Measurements from ENCODE around the gene RNF227. TPM values are rescaled to one million over a fixed set of nuclear protein-coding genes. Genes with fewer than 3 reads are reported as not detected.
"Not testable (repeated sequence)": the region's sequence is repeated elsewhere in the genome, so short reads cannot be mapped to it uniquely, and the experiment has no call there.

Gene RNF227
- total RNA-seq (2014; rRNA removed; shearing (Covaris generic); ENCODE audit: low replicate concordance) = 2.0 and 2.6 TPM in 2 replicates

DNA sequence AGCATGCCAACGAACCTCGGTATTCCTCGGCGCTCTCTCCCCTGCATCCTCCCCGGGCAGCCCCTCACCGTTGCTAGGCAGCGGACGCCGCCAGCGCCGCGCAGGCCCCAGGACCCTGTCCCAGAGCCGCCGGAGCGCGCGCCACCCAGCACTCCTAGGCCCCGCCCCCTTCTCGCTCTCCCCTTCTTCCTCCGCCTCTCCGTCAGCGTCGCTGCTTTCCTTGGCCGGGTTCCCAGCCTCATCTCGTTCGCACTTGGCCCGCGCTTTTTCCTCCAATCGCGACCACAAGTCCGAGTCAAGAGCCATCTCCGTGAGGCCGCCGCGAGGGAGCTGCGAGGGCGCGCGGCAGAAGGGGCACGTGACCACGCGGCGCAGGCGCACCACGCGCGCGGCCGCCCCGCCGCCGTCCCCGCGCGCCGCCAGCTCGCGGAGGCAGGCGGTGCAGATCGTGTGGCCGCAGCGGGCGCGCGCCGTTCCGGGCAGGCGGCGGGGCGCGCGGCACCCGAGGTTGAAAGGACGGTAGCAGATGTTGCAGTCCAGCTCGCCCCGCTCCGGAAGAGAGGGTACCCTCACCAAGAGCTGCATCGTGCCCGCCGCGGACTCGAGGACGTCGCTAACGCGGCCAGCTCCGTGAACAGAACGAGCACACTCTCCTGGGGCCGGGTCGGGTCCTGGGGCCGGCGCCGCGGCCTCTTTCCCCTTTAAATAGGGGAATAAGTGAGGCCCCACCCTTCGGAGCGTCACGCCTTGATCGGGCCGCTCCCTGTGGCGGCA is at the start of gene RNF227:
Gene RNF227, minus strand, starts transcription at position 679 of the 774 bp plus-strand sequence. Its CDS starts 94 bp downstream, at position 585.
- DNase-seq (ENCODE audit: low read depth) = peak; percentile 97
- in situ Hi-C loops (cut with HindIII; ENCODE audit: low pct_unique_long_range_greater_than_20kb, low sequenced_read_pairs) = no loop called here

DNA sequence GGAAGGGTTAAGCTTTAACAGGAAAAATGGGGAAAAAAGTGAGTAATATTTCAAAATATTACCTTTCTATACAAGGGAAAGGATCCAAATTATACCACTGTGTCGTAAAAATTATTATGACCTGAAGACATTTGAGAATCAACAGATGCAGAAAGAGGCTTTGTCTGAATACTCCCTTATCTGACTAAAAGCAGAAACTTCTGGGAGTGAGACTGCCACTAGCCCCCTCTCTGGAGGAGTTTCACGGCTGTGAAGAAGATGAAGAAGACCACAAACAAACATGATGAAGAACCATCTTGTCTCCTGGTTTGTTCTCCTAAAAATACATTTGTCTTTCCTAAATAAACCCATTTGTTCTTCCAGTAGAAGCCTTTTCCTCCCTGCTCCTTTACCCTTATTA is 45.3 kb upstream of the RNF227 start:
- in situ Hi-C loops (cut with HindIII; ENCODE audit: low pct_unique_long_range_greater_than_20kb, low sequenced_read_pairs) = no loop called here

DNA sequence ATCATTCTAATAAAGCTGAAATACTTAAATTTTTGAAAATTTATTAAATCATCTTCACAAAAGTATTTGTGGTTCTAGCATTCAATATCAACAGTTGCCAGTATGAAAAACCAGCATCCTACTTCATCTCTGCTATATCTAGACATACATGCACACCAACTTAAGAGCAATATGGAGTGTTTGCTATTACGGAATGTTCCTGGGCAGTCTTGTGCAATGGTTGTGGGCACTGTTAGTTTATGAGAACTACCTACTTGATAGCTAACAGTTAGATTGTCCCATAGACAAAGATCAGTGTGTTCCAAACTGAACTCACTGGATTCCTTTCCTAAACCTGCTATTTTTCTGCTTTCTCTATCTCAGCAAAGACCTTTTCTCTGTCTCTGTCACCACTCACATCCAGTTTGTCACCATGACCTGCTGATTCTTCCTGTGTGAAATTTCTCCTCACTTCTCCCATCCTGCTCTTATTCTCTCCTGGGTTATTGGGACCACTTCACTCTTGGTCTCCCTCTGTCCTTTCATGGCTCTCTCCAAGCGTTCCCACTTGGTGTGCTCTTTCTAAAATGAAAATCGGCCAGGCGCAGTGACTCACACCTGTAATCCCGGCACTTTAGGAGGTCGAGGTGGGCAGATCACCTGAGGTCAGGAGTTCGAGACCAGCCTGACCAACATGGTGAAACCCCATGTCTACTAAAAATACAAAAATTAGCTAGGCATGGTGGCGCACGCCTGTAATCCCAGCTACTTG is 43.6 kb upstream of the RNF227 start:
- in situ Hi-C loops (cut with HindIII; ENCODE audit: low pct_unique_long_range_greater_than_20kb, low sequenced_read_pairs) = no loop called here
- DNase-seq (ENCODE audit: low read depth) = no peak

More for the DNA sequence above, 45.3 kb upstream of the RNF227 start:
- no peak for DNase-seq (ENCODE audit: low read depth)

DNA sequence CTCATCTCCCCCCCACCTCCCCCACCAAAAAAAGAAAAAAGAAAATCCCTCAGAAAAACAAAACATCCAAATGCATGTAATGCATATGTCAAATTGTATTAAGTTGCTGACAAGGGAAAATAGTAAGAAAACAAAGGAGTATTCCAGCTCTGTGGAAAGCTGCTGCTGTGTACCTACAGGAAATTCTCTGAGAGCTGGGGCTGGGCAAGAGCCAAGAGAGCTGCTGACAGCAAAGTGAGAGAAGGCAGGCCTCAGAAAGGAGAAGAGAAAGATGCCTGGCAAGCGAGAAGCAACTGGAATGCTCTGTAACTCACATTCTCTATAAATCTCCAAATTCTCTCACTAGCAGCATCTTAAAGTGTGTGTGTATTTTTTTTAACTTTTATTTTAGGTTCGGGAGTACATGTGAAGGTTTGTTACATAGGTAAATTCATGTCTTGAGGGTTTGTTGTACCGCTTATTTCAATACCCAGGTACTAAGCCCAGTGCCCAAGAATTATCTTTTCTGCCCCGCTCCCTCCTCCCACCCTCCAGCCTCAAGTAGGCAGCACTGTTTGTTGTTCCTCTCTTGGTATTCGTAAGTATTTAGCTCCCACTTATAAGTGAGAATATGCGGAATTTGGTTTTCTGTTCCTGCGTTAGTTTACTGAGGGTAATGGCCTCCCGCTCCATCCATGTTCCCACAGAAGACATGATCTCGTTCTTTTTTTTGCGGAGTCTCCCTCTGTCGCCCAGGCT is 40.3 kb upstream of the RNF227 start:
- in situ Hi-C loops (cut with HindIII; ENCODE audit: low pct_unique_long_range_greater_than_20kb, low sequenced_read_pairs) = no loop called here
- no peak for DNase-seq (ENCODE audit: low read depth)

DNA sequence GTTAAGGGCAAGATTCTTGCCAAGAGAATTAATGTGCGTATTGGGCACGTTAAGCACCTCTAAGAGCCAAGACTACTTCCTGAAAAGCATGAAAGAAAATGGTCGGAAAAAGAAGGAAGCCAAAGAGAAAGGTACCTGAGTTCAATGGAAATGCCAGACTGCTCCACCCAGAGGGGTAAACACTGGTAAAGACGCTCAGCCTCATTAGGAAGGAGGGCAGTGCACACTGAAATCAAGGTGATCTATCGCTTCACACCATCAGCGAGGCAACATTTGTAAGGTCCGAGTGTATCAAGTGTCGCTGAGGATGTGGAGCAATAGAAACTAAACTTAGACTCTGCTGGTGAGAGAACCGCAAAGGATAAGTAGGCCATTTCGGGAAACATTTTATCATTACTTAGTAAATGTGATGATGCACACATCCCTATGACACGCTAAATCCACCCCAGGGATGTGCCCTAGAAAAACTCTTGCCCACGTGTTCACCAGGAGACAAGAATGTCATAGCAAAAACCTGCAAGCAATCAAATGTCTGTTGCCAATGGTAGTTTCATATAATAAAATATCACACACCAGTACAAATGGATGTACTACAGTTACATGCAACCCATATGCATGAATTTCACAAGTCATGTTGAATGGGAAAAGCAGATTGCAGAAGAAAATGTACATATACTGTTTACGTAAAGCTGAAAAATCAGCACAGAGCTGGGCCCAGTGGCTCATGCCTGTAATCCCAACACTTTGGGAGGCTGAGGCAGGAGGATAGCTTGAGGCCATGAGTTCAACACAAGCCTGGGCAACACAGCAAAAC is 39.5 kb upstream of the RNF227 start:
- in situ Hi-C loops (cut with HindIII; ENCODE audit: low pct_unique_long_range_greater_than_20kb, low sequenced_read_pairs) = no loop called here
- DNase-seq (ENCODE audit: low read depth) = no peak

DNA sequence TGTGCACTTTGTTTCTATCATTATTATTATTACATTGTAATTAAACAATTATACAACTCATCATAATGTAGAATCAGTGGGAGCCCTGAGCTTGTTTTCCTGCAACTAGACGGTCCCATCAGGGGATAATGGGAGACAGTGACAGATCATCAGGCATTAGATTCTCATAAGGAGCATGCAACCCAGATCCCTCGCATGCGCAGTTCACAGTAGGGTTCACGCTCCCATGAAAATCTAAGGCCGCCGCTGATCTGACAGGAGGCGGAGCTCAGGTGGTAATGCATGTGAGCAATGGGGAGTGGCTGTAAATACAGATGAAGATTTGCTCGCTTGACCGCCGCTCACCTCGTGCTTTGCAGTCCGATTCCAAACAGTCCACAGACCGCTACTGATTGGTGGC is 37.2 kb upstream of the RNF227 start:
- in situ Hi-C loops (cut with HindIII; ENCODE audit: low pct_unique_long_range_greater_than_20kb, low sequenced_read_pairs); DNase-seq (ENCODE audit: low read depth): not testable (repeated sequence)

DNA sequence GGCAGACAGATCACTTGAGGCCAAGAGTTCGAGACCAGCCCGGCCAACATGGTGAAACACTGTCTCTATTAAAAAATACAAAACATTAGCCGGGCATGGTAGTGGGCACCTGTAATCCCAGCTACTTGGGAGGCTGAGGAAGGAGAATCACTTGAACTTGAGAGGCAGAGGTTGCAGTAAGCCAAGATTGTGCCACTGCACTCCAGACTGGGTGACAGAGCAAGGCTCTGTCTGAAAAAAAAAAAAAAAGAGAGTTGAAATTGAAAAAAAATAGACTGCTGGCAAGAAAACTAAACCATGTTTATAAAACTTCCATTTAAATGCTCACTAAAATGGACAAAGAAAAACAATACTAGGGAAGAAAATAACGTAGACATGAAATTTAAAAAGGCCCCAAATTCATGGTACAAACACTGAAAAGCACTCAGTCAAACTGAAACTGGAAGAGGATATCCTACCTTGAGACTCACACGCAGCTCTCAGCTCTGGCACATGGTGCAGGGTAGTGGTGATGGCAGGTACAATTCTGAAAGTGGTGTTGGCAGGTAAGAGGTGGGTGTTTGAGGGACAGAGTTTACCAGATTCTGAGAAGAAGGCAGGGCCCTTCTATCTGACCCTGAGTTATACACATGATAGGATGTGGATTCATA is 35.2 kb upstream of the RNF227 start:
- DNase-seq (ENCODE audit: low read depth) = no peak
- in situ Hi-C loops (cut with HindIII; ENCODE audit: low pct_unique_long_range_greater_than_20kb, low sequenced_read_pairs) = no loop called here

DNA sequence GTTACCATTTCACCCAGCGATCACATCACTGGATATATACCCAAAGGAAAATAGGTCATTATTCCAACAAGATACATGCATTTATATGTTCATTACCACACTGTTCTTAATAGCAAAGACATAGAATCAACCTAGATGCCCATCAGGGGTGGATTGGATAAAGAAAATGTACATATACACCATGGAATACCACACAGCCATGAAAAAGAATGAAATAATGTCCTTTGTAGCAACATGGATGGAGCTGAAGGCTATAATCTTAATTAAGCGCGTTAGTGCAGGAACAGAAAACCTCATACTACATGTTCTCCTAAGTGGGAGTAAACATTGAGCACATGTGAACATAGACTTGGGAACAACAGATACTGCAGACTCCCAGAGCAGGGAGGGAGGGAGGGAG is 34.5 kb upstream of the RNF227 start:
- in situ Hi-C loops (cut with HindIII; ENCODE audit: low pct_unique_long_range_greater_than_20kb, low sequenced_read_pairs) = no loop called here
- DNase-seq (ENCODE audit: low read depth) = no peak

DNA sequence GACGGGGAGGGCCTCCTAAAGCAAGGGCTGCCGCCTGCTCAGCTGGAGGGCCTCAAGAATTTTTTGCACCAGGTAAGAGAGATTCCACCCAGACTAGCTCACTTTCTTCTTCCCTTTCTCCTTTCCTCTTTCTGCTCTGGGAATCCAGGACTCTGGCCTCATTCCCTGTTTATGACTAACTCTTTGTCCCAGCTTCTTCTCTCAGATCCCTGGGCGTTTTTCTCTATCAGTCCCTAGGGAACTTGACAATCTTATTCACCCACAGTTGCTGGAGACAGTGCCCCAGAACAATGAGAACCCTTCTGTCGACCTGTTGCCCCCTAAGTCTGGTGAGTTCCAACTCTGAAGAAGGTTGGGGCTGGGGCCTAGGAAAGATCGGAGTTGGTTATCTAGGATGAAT is 31.6 kb upstream of the RNF227 start:
- no peak for DNase-seq (ENCODE audit: low read depth)
- in situ Hi-C loops (cut with HindIII; ENCODE audit: low pct_unique_long_range_greater_than_20kb, low sequenced_read_pairs) = no loop called here

DNA sequence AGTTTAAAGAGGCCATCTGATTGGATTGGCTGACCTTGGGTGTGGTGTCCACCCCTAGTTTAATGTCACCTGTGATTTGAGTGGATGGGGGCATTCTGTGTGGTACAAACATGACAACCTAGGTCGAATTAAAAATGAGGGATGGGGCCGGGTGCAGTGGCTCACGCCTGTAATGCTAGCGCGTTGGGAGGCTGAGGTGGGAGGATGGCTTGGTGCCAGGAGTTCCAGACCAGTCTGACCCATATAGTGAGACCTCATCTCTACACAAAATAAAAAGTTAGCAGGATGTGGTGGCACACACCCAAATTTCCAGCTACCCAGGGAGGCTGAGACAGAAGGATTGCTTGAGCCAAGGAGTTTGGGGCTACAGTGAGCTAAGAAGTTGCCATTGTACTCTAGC is 30.4 kb upstream of the RNF227 start:
- in situ Hi-C loops (cut with HindIII; ENCODE audit: low pct_unique_long_range_greater_than_20kb, low sequenced_read_pairs) = no loop called here
- DNase-seq (ENCODE audit: low read depth) = no peak

DNA sequence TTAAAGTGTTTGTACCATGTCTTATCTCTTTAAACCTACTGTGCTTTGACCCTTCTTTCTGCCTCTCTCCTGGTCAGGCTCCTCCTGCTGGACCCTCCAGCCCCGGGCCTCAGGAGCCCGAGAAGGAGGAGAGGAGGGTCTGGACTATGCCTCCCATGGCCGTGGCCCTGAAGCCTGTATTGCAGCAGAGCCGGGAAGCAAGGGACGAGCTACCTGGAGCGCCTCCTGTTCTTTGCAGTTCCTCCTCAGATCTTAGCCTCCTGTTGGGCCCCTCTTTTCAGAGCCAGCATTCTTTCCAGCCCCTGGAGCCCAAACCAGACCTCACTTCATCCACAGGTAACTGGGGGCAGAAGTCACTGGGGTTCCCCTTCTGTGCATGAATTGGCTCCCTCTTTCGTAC is 29.6 kb upstream of the RNF227 start:
- DNase-seq (ENCODE audit: low read depth) = no peak
- in situ Hi-C loops (cut with HindIII; ENCODE audit: low pct_unique_long_range_greater_than_20kb, low sequenced_read_pairs) = no loop called here

DNA sequence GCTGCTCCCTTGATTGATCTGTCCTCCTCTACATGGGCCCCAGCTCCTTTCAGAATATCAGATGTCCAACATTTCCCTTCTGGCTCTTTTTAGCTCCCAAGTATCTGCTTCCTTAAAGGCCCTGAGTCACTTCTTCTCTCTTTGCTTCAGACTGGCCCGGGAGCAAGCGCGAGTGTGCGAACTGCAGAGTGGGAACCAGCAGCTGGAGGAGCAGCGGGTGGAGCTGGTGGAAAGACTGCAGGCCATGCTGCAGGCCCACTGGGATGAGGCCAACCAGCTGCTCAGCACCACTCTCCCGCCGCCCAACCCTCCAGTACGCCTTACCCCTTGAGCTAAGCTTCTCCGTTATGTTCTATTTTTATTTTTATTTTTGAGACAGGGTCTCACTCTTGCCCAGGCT is 28.2 kb upstream of the RNF227 start:
- no peak for DNase-seq (ENCODE audit: low read depth)
- in situ Hi-C loops (cut with HindIII; ENCODE audit: low pct_unique_long_range_greater_than_20kb, low sequenced_read_pairs) = no loop called here

DNA sequence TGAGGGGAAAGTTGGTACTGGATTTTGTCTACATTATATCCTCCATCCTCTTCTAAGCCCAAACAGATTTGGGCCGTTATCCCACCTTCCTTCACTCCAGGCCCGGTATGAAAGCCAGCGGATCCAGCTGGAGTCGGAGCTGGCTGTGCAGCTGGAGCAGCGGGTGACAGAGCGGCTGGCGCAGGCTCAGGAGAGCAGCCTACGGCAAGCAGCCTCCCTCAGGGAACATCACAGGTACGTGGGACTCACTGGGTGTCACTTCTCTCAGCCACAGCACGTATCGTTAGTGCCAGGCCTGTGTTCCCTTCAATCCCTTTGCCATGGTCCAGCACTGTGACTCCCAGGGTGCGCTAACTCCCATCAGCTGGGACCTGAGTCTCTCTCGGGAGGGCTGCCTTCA is 27.2 kb upstream of the RNF227 start:
- in situ Hi-C loops (cut with HindIII; ENCODE audit: low pct_unique_long_range_greater_than_20kb, low sequenced_read_pairs) = no loop called here
- DNase-seq (ENCODE audit: low read depth) = no peak

DNA sequence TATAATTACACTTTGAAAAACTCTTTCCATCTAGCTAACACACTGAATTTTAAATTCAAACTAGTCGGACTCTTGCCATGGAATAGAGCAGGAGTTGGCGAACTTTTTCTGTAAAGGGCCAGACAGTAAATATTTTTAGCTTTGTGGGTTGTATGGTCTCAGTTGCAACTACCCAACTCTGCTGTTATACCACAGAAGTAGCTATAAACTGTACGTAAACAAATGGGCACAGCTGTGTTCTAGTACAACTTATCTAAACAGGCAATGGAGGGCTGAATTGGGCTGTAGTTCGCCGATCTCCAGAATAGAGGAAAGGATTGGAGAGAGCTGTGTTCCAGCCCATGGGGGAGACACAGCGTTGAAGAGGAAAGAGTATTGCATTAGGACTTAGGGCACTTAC is 24.7 kb upstream of the RNF227 start:
- in situ Hi-C loops (cut with HindIII; ENCODE audit: low pct_unique_long_range_greater_than_20kb, low sequenced_read_pairs) = no loop called here
- DNase-seq (ENCODE audit: low read depth) = no peak

DNA sequence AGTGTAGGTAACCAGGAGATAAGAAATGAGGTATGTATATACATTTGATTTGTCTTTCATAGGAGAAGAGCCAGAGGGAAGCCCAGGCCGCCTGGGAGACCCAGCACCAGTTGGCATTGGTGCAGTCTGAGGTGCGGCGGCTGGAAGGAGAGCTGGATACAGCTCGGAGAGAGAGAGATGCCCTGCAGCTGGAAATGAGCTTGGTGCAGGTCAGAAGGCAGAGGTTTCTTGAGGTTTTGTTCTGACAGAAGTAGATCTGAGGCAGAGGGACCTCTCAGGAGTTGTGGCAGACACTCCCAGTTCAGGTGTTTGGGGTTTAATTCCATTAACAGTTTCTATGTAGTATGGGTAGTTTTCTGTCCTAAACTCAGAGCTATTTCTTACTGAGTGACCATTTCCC is 23.9 kb upstream of the RNF227 start:
- DNase-seq (ENCODE audit: low read depth) = no peak
- in situ Hi-C loops (cut with HindIII; ENCODE audit: low pct_unique_long_range_greater_than_20kb, low sequenced_read_pairs) = no loop called here

DNA sequence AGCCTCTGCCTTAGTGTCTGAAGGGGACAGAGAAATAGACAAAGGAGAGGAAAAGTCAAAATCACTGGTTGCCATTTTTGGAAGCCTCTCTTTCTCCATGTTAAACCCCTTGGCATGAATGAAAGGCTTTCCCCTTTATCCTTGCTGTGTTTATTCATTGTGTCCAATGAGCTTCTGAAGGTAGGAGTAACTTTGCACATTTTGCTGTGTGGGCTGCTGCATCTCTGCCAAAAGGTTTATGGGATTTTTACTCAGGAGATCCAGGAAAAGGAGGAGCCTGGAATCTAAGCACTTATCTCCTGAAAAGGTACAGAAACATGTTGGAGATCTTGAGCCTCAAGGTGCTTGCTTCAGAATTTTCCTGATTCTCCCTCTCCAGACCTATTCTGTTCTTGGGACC is 19.8 kb upstream of the RNF227 start:
- in situ Hi-C loops (cut with HindIII; ENCODE audit: low pct_unique_long_range_greater_than_20kb, low sequenced_read_pairs) = no loop called here

DNA sequence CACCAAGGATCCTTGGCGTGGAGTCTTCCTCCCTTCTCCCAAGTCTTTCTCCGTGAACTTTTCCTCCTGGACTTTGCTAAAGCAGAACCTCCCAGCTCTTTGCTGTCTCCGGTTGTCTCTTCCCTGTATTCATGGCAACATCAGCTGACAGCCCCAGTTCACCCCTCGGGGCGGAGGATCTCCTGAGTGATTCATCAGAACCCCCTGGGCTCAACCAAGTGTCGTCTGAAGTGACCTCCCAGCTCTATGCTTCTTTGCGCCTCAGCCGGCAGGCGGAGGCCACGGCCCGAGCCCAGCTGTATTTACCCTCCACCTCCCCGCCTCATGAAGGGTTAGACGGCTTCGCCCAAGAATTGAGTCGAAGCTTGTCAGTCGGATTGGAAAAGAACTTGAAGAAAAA is 16.9 kb upstream of the RNF227 start:
- in situ Hi-C loops (cut with HindIII; ENCODE audit: low pct_unique_long_range_greater_than_20kb, low sequenced_read_pairs) = no loop called here
- DNase-seq (ENCODE audit: low read depth) = peak; percentile 38

More for the DNA sequence above, 19.8 kb upstream of the RNF227 start:
- no peak for DNase-seq (ENCODE audit: low read depth)

DNA sequence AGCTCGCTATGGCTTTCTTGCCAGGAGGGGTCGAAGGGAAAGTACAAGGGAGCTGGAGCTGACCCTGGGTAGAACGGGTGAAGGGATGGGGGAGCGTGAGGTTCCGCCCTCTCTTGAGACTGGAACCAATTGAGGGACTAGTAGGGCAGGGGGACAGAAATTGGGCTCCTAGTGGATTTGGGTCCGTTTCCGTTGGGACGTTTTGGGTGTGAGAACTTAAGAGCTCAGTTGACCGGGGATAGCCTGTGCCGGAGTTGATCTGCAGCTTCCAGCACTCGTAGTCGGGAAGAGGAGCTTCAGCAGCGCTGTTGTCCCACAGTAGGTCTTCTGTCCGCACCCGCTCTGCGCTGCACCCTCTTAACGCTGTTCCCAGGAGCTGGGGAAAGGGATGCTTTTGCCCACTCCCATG is 16.4 kb upstream of the RNF227 start:
- in situ Hi-C loops (cut with HindIII; ENCODE audit: low pct_unique_long_range_greater_than_20kb, low sequenced_read_pairs) = no loop called here
- peak; percentile 19 for DNase-seq (ENCODE audit: low read depth)
